Mesenchymal stem cell (in vitro differentiated cells and primary cell): ENCODE measurements around the gene PRDM8.

Source experiments
- DNase-seq: peaks from one replicate; pipeline ENCODE4 v3.0.0-alpha.2; 2013
- H2AFZ ChIP-seq: one replicate; pipeline ENCODE4 v1.6.1; 2013; ENCODE audit warnings: low read depth, mild to moderate bottlenecking, control low read depth, inconsistent platforms, low read length, moderate library complexity
- H2AK5ac ChIP-seq: 2 replicates; pipeline ENCODE4 v1.6.1; 2013; ENCODE audit warnings: low read length, moderate library complexity, mild to moderate bottlenecking, inconsistent platforms; ENCODE audit not compliant: severe bottlenecking
- H2BK120ac ChIP-seq: one replicate; pipeline ENCODE4 v1.6.1; 2013; ENCODE audit warnings: low read depth, mild to moderate bottlenecking, inconsistent platforms, low read length, moderate library complexity
- H2BK12ac ChIP-seq, 2 experiments: one replicate each; pipeline ENCODE4 v1.6.1; 2013; ENCODE audit warnings: inconsistent platforms in 2 of 2, low read length in 2 of 2, mild to moderate bottlenecking in 2 of 2, moderate library complexity in 2 of 2, control low read depth in 1 of 2
- H2BK15ac ChIP-seq: one replicate; pipeline ENCODE4 v1.6.1; 2013; ENCODE audit warnings: mild to moderate bottlenecking, low read depth, inconsistent platforms; ENCODE audit not compliant: poor library complexity, severe bottlenecking
- H2BK5ac ChIP-seq: 2 replicates; pipeline ENCODE4 v1.6.1; 2013; ENCODE audit warnings: low read depth, mild to moderate bottlenecking, low read length, control low read depth, inconsistent platforms; ENCODE audit not compliant: poor library complexity, severe bottlenecking
- H3K14ac ChIP-seq, 2 experiments: one replicate each; pipeline ENCODE4 v1.6.1; 2013; ENCODE audit warnings: inconsistent platforms in 2 of 2, low read length in 2 of 2, control low read depth in 1 of 2, mild to moderate bottlenecking in 1 of 2, moderate library complexity in 1 of 2
- H3K18ac ChIP-seq, 2 experiments: one replicate each; pipeline ENCODE4 v1.6.1; 2013; ENCODE audit warnings: inconsistent platforms in 2 of 2, low read length in 2 of 2, control low read depth in 1 of 2, low read depth in 1 of 2, mild to moderate bottlenecking in 1 of 2
- H3K23ac ChIP-seq, 2 experiments: one replicate each; pipeline ENCODE4 v1.6.1; 2013; ENCODE audit warnings: inconsistent platforms in 2 of 2, low read length in 2 of 2, mild to moderate bottlenecking in 2 of 2, moderate library complexity in 2 of 2, control low read depth in 1 of 2
- H3K27ac ChIP-seq: 2 replicates; pipeline ENCODE4 v1.5.1; 2013; ENCODE audit warnings: mild to moderate bottlenecking, moderate library complexity, low read length, control low read depth, inconsistent platforms; ENCODE audit not compliant: poor library complexity, severe bottlenecking
- H3K27me3 ChIP-seq, 2 experiments: 2 replicates each; pipeline versions ENCODE4 v1.6.1 to v1.7.0; 2013; ENCODE audit warnings: low read length in 2 of 2, mild to moderate bottlenecking in 2 of 2, moderate library complexity in 2 of 2, control low read depth in 1 of 2, inconsistent platforms in 1 of 2; ENCODE audit not compliant: control insufficient read depth in 1 of 2, insufficient read depth in 1 of 2
- H3K36me3 ChIP-seq, 2 experiments: 2 replicates each; pipeline versions ENCODE4 v1.6.1 to v1.7.0; 2013; ENCODE audit warnings: low read length in 2 of 2, control low read depth in 1 of 2, inconsistent platforms in 1 of 2, low read depth in 1 of 2, mild to moderate bottlenecking in 1 of 2; ENCODE audit not compliant: insufficient read depth in 2 of 2, control insufficient read depth in 1 of 2
- H3K4ac ChIP-seq, 2 experiments: one replicate each; pipeline ENCODE4 v1.6.1; 2013; ENCODE audit warnings: inconsistent platforms in 2 of 2, low read length in 2 of 2, mild to moderate bottlenecking in 2 of 2, moderate library complexity in 2 of 2, control low read depth in 1 of 2, low read depth in 1 of 2
- H3K4me1 ChIP-seq: 2 replicates; pipeline ENCODE4 v1.6.1; 2013; ENCODE audit warnings: low read depth, low read length, control low read depth; ENCODE audit not compliant: control insufficient read depth, insufficient read depth
- H3K4me2 ChIP-seq: 2 replicates; pipeline ENCODE4 v1.6.1; 2013; ENCODE audit warnings: low read length, mild to moderate bottlenecking, inconsistent platforms; ENCODE audit not compliant: poor library complexity, severe bottlenecking
- H3K4me3 ChIP-seq, 2 experiments: 2 replicates each; pipeline versions ENCODE4 v1.5.1 to v1.7.0; 2013; ENCODE audit warnings: low read length in 2 of 2, mild to moderate bottlenecking in 2 of 2, control low read depth in 1 of 2, low read depth in 1 of 2; ENCODE audit not compliant: insufficient read depth in 1 of 2
- H3K79me1 ChIP-seq: replicated peaks from 2 replicates; pipeline ENCODE4 v1.6.1; 2013; ENCODE audit warnings: mild to moderate bottlenecking, control low read depth, low read length, inconsistent platforms; ENCODE audit not compliant: poor library complexity, severe bottlenecking
- H3K9ac ChIP-seq: 2 replicates; pipeline ENCODE4 v1.7.0; 2013; ENCODE audit warnings: mild to moderate bottlenecking, low read length, moderate library complexity
- H3K9me3 ChIP-seq: 2 replicates; pipeline ENCODE4 v1.7.0; 2013; ENCODE audit warnings: mild to moderate bottlenecking, low read length; ENCODE audit not compliant: control insufficient read depth
- H4K8ac ChIP-seq: one replicate; pipeline ENCODE4 v1.6.1; 2013; ENCODE audit warnings: inconsistent platforms, mild to moderate bottlenecking, low read length, moderate library complexity
- H4K91ac ChIP-seq: one replicate; pipeline ENCODE4 v1.6.1; 2013; ENCODE audit warnings: mild to moderate bottlenecking, low read length, inconsistent platforms
- WGBS: methylation state at CpG from one replicate; pipeline ENCODE4 v1.1.7; 2013; ENCODE audit warnings: mixed read lengths; 5-methylcytosine and 5-hydroxymethylcytosine counted together

Gene PRDM8

DNA sequence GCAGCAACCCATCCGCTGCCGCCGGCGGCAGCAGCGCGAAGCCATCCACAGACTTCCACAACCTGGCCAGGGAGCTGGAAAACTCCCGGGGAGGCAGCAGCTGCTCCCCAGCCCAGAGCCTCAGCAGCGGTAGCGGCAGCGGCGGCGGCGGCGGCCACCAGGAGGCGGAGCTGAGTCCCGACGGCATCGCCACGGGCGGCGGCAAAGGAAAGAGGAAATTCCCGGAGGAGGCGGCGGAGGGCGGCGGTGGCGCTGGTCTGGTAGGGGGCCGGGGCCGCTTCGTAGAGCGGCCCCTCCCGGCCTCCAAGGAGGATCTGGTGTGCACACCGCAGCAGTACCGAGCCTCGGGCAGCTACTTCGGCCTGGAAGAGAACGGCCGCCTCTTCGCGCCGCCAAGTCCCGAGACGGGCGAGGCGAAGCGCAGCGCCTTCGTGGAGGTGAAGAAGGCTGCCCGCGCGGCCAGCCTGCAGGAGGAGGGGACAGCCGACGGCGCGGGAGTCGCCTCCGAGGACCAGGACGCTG is 4.9 kb downstream of the PRDM8 start:
- Histone ChIP-seq H3K4me2 (peak overlapping the region; percentile 90), H2AK5ac (no peak overlapping the region), H2AFZ (peak overlapping the region; percentile 65), H2BK5ac (no peak overlapping the region), H3K9me3 (no peaks in the 10 kb centered on the region), H2BK15ac (peak overlapping the region; percentile 29), H3K14ac (no peak overlapping the region), H3K36me3 (peaks cover 0 to 19% of the 10 kb centered on the region in 2 experiments), H2BK12ac (peak overlapping the region in 1 of 2 experiments; percentile 88), H3K4me3 (peak overlapping the region; percentile 67 to 68), H3K4me1 (peaks cover 15% of the 10 kb centered on the region), H3K18ac (peak overlapping the region; percentile 68 to 70), H4K8ac (peak overlapping the region; percentile 83), H4K91ac (peak overlapping the region; percentile 64), H2BK120ac (peak overlapping the region; percentile 27), H3K27me3 (no peaks in the 10 kb centered on the region), H3K23ac (no peak overlapping the region), H3K27ac (peak overlapping the region; percentile 65), H3K9ac (peak overlapping the region; percentile 73), H3K4ac (peak overlapping the region; percentile 47 to 72), H3K79me1 (peaks cover 2% of the 10 kb centered on the region)
- WGBS, result 1% methylated on average over 51 of the region's 58 CpGs
- peak; percentile 86 for DNase-seq

DNA sequence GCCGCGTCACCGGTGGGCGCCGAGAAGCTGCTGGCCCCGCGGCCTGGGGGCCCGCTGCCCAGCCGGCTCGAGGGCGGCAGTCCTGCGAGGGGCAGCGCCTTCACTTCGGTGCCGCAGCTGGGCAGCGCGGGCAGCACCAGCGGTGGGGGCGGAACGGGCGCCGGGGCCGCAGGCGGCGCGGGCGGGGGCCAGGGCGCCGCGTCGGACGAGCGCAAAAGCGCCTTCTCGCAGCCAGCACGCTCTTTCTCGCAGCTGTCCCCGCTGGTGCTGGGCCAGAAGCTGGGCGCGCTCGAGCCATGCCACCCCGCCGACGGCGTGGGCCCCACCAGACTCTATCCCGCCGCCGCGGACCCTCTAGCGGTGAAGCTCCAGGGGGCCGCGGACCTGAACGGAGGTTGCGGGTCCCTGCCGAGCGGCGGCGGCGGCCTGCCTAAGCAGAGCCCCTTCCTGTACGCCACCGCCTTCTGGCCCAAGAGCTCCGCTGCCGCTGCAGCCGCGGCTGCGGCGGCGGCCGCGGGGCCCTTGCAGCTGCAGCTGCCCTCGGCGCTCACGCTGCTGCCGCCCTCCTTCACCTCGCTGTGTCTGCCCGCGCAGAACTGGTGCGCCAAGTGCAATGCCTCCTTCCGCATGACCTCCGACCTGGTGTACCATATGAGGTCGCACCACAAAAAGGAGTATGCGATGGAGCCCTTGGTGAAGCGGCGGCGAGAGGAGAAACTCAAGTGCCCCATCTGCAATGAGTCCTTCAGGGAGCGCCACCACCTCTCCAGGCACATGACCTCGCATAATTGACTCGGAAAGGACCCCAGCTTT is 5.6 kb downstream of the PRDM8 start:
- no peaks in the 10 kb centered on the region for H3K27me3 ChIP-seq
- H3K9ac ChIP-seq, result peak overlapping the region; percentile 73
- H3K9me3 ChIP-seq, result no peaks in the 10 kb centered on the region
- peak overlapping the region; percentile 64 for H4K91ac ChIP-seq
- peaks cover 15% of the 10 kb centered on the region for H3K4me1 ChIP-seq
- H3K4ac ChIP-seq, result peak overlapping the region; percentile 8 to 47
- H3K4me3 ChIP-seq, result peak overlapping the region; percentile 67 to 68
- no peak overlapping the region for H2BK120ac ChIP-seq
- H3K27ac ChIP-seq, result no peak overlapping the region
- DNase-seq, result peak; percentile 58
- peaks cover 0 to 14% of the 10 kb centered on the region in 2 experiments for H3K36me3 ChIP-seq
- H2AK5ac ChIP-seq, result no peak overlapping the region
- H3K14ac ChIP-seq, result no peak overlapping the region
- H3K4me2 ChIP-seq, result peak overlapping the region; percentile 90
- 2% methylated on average over 51 of the region's 88 CpGs for WGBS
- peak overlapping the region; percentile 66 for H2AFZ ChIP-seq
- peak overlapping the region; percentile 61 to 70 for H3K18ac ChIP-seq
- peak overlapping the region in 1 of 2 experiments; percentile 73 for H3K23ac ChIP-seq
- H4K8ac ChIP-seq, result peak overlapping the region; percentile 83
- H3K79me1 ChIP-seq, result peaks cover 2% of the 10 kb centered on the region
- peak overlapping the region; percentile 36 for H2BK15ac ChIP-seq
- peak overlapping the region in 1 of 2 experiments; percentile 88 for H2BK12ac ChIP-seq
- H2BK5ac ChIP-seq, result no peak overlapping the region

DNA sequence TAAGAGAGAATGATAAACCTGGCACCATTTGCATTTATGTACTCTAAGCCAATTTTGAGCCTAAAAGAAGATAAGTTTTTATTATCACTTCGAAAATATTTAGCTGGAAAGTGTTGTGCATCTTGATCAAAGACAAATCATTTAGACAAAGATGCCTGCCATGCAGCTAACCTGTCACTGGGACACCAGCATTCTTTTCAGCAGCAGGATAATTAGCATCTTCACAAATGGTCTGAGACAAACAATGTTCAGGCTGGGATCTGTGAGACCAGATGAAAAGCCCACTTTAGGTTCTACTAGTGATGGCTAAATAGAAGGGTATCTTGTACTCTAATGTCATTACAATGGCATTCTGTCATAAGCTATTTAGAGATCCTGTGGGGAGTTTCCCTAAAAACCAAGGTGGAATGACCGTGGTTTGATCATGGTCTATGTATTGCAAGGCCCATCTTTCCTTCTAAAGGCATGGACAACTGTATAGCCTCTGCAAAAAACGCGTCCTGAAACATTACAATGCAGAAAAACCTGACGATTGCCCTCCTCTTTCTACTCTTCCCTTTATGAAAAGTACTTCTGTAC is 7.2 kb downstream of the PRDM8 start:
- Histone ChIP-seq H2BK15ac (no peak overlapping the region), H3K4me2 (no peak overlapping the region), H3K79me1 (peaks cover 2% of the 10 kb centered on the region), H3K23ac (no peak overlapping the region), H3K14ac (no peak overlapping the region), H2BK120ac (no peak overlapping the region), H3K27me3 (no peaks in the 10 kb centered on the region), H3K9me3 (no peaks in the 10 kb centered on the region), H2AK5ac (no peak overlapping the region), H3K4me1 (peaks cover 13% of the 10 kb centered on the region), H3K4me3 (no peak overlapping the region), H2BK12ac (no peak overlapping the region), H3K36me3 (peaks cover 0 to 14% of the 10 kb centered on the region in 2 experiments), H2AFZ (no peak overlapping the region), H3K27ac (no peak overlapping the region), H3K18ac (no peak overlapping the region), H4K8ac (no peak overlapping the region), H2BK5ac (no peak overlapping the region), H4K91ac (no peak overlapping the region), H3K4ac (no peak overlapping the region), H3K9ac (no peak overlapping the region)
- 79% methylated on average over 4 of the region's 5 CpGs for WGBS
- DNase-seq, result no peak

DNA sequence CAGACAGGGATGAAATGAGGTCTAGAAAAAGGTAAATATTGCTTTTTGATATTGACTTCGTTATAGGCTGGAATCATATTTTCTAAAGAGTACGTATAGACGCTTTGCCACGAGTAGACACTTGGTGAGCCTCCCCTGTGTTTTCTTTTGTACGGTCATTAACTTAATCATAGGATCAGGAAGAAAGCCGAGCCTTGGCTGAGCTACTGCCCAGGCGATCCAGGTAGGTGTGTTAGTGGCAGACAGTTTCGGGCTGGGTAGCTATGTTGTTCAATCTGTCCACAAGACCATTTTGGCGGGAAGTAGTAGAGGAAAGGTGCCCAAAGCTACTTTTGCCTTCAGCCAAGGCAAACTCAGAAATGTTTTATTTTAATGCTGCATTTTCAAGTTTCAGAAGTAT is 8.8 kb downstream of the PRDM8 start:
- Histone ChIP-seq H4K8ac (no peak overlapping the region), H2AK5ac (no peak overlapping the region), H3K9me3 (no peaks in the 10 kb centered on the region), H2BK15ac (no peak overlapping the region), H3K9ac (peak overlapping the region; percentile 47), H2BK120ac (no peak overlapping the region), H3K27ac (no peak overlapping the region), H3K4me1 (peaks cover 13% of the 10 kb centered on the region), H3K79me1 (peaks cover 2% of the 10 kb centered on the region), H2BK5ac (no peak overlapping the region), H3K18ac (no peak overlapping the region), H2AFZ (no peak overlapping the region), H4K91ac (no peak overlapping the region), H3K4me3 (peak overlapping the region in 1 of 2 experiments; percentile 59), H3K27me3 (no peaks in the 10 kb centered on the region), H3K14ac (no peak overlapping the region), H3K4ac (no peak overlapping the region), H2BK12ac (no peak overlapping the region), H3K4me2 (no peak overlapping the region), H3K23ac (no peak overlapping the region), H3K36me3 (peaks cover 0 to 6% of the 10 kb centered on the region in 2 experiments)
- no peak for DNase-seq
- 91% methylated on average over 8 of the region's 9 CpGs for WGBS
